ENCODE data around the gene STOM.

The STOM gene

GRCh38 chr9:121369595-121370265 is at the start of gene STOM:
Gene STOM, minus strand, starts transcription at chr9:121370250. Its CDS starts 63 bp downstream, at chr9:121370187.
- no peak for TF ChIP-seq CTCF (IDR thresholded peaks at IDR 0.05; ENCODE audit: extremely low read depth, insufficient read depth, missing control alignments)
- peak; percentile 65 for DNase-seq (ENCODE audit: low spot score)
- in situ Hi-C loops (cut with MboI; ENCODE audit: low pct_unique_long_range_greater_than_20kb, low sequenced_read_pairs, unreplicated experiment) = loop anchor here (10.0 kb wide), 1 partner anchor 55 kb away; no protein-coding TSS in a partner anchor

DNA sequence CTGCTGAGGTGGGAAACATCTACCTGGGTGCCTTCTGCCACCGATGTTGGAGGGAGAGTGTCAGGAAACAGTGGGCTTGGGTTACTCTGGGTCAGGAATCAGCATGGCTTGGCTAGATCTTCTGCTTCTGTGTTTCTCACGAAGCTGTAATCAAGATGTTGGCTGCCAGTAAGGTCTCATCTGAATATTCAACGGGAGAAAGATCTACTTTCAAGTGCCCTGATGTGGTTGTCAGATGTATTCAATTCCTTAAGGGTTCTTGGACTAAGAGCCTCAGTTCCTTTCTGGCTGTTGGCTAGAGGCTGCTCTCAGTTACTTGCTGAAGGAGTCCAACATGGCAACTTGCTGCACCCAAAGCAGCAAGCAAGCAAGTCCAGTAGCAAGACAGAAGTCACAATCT is 41.9 kb upstream of the STOM start:
- in situ Hi-C loops (cut with MboI; ENCODE audit: low pct_unique_long_range_greater_than_20kb, low sequenced_read_pairs, unreplicated experiment) = no loop called here
- DNase-seq (ENCODE audit: low spot score) = no peak

GRCh38 chr9:121405899-121406298 is 35.8 kb upstream of the STOM start:
- in situ Hi-C loops (cut with MboI; ENCODE audit: low pct_unique_long_range_greater_than_20kb, low sequenced_read_pairs, unreplicated experiment) = no loop called here
- no peak for DNase-seq (ENCODE audit: low spot score)
- no peak for TF ChIP-seq CTCF (IDR thresholded peaks at IDR 0.05; ENCODE audit: extremely low read depth, insufficient read depth, missing control alignments)

More for the DNA sequence above, 41.9 kb upstream of the STOM start:
- no peak for TF ChIP-seq CTCF (IDR thresholded peaks at IDR 0.05; ENCODE audit: extremely low read depth, insufficient read depth, missing control alignments)

DNA sequence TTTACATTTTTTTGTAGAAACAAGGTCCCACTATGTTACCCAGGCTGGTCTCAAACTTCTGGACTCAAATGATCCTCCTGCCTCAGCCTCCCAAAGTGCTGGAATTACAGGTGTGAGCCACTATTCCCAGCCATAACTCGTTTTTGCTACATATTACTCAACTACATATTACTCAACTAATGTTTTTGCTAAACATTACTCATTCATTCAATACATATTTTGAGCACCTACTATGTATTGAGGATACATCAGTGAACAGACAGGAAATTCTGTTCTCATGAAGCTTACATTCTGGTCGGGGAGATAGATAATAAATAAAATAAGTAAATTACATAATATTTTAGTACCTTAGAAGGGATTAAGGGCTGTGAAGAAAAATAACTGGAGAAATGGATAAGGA is 34.9 kb upstream of the STOM start:
- no peak for DNase-seq (ENCODE audit: low spot score)
- in situ Hi-C loops (cut with MboI; ENCODE audit: low pct_unique_long_range_greater_than_20kb, low sequenced_read_pairs, unreplicated experiment) = no loop called here
- no peak for TF ChIP-seq CTCF (IDR thresholded peaks at IDR 0.05; ENCODE audit: extremely low read depth, insufficient read depth, missing control alignments)

DNA sequence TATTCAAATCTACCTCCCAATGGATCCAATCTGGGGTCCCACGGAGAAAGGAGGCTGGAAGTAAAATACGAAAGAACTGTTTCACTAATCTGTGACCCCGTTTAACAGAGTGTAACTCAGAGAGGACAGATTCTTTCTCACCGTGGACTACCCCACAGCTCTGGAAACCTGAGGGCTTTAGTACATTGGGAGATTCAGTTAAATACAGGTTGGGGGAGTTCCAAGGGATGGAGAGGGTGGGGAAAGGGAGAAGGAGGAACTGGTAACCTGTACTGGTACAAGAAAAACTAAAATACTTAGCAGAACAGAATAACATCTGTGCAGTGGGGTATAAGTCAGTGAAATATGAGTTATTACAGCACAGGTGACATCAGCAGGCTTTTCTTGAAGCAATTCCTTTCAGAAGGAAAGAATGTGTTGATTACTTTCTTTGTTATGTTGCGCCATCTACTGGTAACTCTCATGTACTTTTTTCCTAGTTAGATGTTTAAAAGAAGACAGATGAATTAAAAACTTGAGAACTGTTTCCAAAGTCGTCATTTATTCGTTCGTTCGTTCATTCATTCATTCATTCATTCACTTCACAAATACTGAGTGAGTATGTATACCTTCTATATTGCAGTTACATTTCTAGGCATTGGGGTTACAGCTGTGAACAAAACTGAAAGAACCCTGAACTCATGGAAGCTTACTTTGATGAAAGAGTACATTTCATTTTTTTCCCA is 30.0 kb upstream of the STOM start:
- peak; percentile 57 for TF ChIP-seq CTCF (IDR thresholded peaks at IDR 0.05; ENCODE audit: extremely low read depth, insufficient read depth, missing control alignments)
- peak; percentile 37 for DNase-seq (ENCODE audit: low spot score)
- in situ Hi-C loops (cut with MboI; ENCODE audit: low pct_unique_long_range_greater_than_20kb, low sequenced_read_pairs, unreplicated experiment) = loop anchor here (5.0 to 25.0 kb wide), 2 partner anchors 83 to 663 kb away; no protein-coding TSS in a partner anchor

DNA sequence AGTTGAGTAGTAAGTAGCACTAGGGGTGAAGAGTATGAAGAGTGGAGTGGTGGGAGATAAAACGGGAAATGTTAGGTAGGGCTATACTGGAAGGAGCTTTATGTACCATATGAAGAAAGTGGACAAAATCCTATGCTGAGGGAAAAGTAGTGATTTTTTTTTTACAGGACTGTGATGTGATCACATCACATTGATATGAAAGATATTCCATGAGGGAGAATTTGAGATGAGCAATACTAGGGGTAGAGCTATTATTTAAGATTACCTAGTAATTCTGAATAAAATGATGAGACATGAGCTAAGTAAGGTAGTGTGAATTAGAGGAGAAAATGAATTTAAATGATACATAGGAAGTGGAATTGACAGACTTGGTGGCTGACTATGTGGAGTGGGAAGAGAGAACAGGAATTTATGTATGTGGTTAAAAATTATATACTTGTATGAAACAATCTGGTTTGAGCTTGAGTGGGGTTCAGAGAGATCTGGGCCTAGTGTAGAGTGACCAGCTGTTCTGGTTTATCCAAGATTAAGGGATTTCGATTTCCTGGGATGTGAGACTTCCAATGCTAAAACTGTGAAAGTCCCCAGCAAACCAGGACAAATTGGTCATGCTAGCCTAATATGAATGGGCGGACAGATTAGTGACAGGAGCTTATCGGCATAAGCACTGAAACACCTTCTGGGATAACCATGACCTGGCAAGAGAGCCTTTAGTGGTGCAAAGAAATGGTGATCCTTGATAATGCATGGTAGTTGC is 29.3 kb upstream of the STOM start:
- no peak for TF ChIP-seq CTCF (IDR thresholded peaks at IDR 0.05; ENCODE audit: extremely low read depth, insufficient read depth, missing control alignments)
- DNase-seq (ENCODE audit: low spot score) = no peak
- in situ Hi-C loops (cut with MboI; ENCODE audit: low pct_unique_long_range_greater_than_20kb, low sequenced_read_pairs, unreplicated experiment) = loop anchor here (5.0 to 25.0 kb wide), 2 partner anchors 82 to 662 kb away; no protein-coding TSS in a partner anchor
